Suprapubic skin (tissue), 4 donors: ENCODE results near the gene CBX2.

Experiments
- CTCF ChIP-seq, 2 donors: fragments of 200-600 bp in 1 of 2; fragments of 450-650 bp in 1 of 2; sonication (generic) in 1 of 2; IDR thresholded peaks; one replicate each; pipeline ENCODE4 v1.5.1; 2016 to 2019; ENCODE audit warnings: antibody characterized with exemption in 2 of 2, mild to moderate bottlenecking in 1 of 2, moderate library complexity in 1 of 2
- POLR2A ChIP-seq, 2 donors: fragments of 450-650 bp; IDR thresholded peaks; one replicate each; pipeline ENCODE4 v1.6.1; 2017; ENCODE audit warnings: antibody characterized with exemption in 2 of 2, mild to moderate bottlenecking in 2 of 2, moderate library complexity in 2 of 2
- POLR2AphosphoS5 ChIP-seq, 3 donors: sonication (generic); formaldehyde crosslinking; IDR thresholded peaks; one replicate each; pipeline ENCODE4 v1.6.1; 2017; ENCODE audit warnings: antibody characterized with exemption in 3 of 3

GRCh38 chr17:79833744-79834564, 56.0 kb downstream of the CBX2 start:
- TF ChIP-seq POLR2AphosphoS5 (IDR thresholded peaks at IDR 0.05) (no peak), POLR2A (IDR thresholded peaks at IDR 0.05) (no peak), CTCF (IDR thresholded peaks at IDR 0.05) (no peak)
